ENCODE data around the gene ENTREP1.
A peak's percentile ranks its signal among the peaks of the same experiment; 100 is the strongest.
"Not testable (repeated sequence)": the region's sequence is repeated elsewhere in the genome, so short reads cannot be mapped to it uniquely, and the experiment has no call there.

The ENTREP1 gene

DNA sequence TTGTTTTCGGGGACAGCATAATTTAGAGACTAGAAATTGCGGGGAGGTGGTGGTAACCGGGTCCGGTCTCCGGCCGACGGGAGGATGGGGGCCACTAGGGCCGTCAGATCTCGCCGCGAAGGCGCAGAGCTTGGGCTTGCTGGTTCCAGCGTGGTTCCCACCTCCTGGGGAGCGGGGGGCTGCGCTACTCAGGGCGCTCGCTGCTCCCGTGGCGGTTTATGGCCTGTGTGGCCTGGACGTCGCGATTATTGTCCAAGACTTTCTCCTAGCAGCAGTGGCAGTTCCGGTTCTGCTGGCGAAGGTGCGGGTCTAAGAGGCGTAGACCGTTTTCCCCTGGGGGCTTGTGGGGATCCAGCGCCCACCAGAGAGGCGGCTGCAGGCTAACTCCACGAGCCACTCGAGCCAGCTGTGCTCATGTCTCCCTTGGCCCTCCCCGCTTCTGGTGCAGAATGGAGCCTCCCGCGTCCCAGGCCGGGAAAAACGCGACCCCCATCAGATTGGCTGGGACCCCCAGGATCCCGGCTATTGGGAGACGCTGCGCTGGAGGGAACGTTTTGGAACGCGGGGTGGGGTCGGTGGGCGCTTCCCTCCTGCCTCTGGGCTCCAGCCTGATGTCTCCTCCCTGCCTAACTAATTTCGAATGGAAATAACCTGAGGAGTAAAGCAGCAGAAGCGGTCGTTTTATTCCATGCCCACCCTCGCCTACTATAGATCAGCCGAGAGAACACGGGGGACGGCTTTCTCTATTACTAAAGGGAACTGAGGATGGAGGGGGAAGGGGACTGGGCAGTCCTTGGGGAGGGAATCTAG, 87.1 kb downstream of the ENTREP1 start:
- no peak for DNase-seq

DNA sequence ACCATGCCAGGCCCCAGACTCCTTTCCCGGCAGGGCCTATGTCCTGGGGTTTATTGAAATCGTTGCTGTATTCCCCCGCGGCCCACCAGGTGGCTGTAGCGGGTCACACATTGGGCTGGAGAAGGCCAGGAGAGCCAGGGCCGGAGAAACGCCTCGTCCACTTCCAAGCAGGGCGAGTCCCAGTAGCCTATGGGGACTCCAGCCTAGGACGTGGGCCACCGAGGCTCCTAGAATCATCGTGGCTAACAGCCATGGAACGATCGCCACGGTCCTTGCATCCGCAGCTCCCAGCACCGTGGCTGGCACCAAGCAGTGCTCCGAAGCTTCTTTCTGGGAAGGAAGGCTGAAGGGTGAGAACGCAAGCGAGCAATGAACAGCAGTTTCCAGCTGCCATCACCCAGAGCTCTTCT, 87.7 kb downstream of the ENTREP1 start:
- peak in 1 of 2 experiments; percentile 28 for DNase-seq

DNA sequence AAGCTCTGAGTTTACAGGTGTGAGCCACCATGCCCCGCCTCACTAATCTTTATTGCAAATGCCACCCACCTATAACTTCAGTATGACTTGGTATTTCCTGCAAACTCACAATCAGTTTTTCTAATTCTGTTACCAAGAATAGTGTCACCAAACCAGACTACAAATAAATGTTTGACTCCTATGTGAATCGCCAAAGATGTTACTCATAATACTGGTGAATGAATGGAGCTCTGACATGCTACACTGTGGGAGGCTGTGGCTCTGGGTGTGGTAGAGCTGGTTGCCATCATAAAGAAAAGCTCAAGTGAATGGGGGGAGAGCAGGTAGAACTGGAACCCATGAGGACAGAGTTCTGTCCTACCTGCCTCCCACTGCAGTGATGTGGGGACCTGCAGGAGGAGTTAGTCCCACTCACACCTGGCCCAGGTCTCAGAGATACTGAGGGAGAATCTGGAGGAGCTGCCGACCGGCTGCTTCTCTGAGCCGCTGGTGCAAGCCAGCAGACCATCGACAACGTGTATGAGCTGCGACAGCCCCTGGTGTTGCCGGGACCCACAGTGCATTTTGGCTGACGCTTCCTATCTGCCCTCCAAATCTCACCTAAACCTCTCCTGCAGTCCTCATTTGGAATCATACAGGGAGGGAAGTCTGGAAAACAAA, 95.7 kb downstream of the ENTREP1 start:
- no peak for DNase-seq

DNA sequence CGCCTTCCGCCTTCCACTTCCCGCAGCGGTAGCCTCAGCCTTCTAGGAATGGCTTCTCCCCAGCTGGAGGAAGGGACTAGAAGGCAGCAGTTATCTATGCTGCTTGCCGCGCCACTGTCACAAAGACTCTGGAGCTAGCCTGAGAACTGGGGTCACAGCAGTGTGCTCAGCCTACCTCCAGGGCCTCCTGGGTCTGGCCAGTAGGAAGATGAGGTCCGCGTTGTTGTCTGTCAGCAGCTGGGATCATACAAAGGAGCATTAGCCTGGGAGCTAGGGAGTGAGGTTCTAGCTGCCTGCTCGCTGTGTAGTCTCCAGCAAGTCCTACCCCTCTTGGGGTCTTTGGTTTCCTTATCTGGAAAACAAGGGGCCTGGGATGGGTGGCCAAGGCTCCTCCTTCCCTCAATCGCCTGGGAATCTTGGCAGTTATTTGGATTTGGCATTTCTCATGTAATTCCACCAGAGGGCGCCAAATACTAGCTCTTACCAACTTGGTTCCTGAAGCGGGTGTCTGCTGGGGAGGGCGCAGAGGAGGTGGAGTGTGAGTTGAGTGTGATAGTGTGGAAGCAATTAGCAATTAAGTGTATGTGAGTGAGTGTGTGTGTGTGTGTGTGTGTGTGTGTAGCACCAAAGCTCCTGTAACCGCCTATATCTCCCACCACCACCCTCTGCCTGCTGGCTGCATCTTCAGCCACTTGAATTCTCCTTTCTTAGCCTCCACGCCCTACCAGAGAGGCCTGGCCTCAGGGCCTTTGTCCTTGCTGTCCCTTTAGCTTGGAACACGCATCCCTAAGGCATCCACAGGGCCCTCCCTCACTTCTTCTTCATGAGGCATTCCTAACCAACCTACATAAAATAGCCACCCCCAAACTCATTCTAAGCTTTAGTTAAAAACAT, 97.1 kb downstream of the ENTREP1 start:
- peak; percentile 35 to 50 for DNase-seq

DNA sequence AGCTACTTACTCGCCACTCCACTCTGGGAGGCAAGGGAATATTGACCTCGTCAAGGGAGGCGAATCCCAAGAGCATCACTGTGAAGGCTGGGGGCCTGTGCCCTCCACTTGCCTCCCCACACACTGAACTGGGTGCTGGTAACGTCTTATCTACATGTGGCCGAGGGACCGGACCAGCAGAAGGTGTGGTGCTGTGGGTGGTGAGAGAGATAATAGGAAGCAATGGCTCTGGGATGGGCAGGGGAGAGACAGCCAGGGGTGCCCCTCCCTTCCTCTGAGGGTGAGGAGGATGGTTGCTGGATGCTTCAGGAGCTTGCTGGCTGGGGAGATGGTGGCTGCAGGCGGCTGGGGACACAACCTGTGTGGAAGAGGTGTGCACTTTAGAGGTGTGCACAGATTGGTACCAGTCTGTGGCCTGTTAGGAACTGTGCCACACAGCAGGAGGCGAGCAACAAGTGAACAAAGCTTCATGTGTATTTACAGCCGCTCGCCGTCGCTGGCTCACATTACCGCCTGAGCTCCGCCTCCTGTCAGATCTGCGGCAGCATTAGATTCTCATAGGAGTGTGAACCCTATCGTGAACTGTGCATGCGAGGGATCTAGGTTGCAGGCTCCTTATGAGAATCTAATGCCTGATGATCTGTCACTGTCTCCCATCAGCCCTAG, 100.3 kb downstream of the ENTREP1 start:
- no peak for DNase-seq

DNA sequence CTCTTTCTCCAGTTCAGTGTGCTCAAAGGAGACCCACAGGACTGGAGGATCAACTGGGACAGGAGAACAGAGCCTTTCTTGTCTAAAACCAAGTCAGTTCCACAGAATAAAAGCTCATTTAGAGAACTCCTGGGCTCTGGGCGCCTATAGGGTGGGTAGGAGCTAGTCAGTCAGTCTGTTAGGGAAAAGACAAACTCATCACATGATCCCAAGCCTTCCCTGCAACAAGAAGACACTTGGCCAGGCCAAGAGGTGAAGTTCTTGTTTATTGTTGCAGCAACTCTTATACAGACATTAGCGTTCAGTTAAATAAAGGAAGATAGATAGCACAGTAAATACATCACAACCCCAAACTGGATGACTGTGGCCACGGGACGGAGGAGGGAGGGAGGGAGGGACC, 102.3 kb downstream of the ENTREP1 start:
- DNase-seq, result no peak

DNA sequence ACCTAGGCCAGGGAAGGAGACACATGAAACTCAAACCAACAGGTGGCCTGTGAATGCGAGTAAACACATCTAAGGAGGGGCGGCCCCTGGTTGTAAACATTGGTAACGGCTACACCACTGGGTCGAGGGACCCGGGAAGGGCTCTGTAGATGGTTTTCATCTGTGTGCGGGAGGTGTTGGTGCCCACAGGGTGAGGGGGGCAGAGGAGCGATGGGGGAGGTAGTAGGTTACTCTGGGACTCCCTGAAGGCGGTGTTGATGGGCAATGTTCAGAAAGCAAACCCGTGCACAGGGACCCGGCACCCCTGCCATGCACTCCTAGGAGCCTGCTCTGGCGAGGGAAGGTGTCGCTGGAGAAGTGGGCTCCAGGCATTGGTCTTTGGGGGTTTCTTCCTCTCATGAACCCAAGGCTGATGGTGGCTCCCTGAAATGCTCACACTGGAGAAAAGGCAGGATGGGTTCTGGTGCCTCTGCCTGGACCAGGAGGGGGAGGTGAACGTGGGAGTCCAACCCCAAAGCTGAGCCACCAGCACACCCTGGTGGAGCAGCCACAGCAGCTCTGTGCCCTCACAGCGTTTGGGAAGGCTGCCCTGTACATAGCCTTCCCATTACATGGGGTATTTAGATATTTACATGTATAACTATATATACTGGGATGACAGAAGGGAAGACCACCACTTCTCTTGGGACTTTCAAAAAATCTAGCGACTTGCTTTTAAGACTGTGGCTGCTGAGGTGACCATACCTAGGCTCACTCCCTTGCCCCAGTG, 103.2 kb downstream of the ENTREP1 start:
- DNase-seq, result no peak

DNA sequence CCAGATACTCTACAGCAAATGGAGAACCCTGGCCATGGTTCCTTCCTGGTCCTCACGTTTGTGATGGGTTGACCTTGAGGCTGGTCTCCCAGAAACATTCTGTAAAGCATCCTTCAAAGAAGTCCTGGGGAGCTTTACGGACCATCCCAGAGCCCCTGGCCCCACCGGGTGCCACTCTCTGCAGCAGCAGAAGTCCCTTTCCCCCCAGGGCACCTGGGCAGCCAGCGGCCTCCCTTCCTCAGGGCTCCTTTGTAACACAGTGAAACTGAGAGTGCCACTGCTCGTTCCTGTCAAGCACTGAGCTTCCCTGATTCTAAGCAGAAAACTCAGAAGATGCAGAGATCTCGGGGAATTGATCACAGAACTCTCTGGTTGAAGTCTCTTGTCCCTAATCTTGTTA, 104.3 kb downstream of the ENTREP1 start:
- no peak for DNase-seq

DNA sequence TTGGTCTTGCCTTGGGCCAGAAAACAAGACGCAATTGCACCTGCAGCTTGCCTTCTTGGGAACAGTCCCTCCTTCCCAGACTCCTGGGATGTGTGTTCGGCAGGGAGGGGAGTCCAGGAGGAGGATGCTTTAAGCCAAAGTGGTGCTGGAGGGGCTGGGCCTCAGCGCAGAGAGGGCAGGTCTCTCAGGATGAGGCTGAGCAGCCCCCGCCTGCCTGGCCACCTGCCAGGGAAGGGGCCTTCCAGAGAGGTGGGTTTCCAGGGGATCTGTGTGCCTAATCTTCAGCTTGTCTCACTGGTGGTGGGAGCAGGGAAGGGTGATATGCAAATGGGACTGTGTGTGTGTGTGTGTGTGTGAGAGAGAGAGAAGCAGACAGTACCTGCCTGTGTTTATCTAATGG, 105.2 kb downstream of the ENTREP1 start:
- DNase-seq, result no peak

DNA sequence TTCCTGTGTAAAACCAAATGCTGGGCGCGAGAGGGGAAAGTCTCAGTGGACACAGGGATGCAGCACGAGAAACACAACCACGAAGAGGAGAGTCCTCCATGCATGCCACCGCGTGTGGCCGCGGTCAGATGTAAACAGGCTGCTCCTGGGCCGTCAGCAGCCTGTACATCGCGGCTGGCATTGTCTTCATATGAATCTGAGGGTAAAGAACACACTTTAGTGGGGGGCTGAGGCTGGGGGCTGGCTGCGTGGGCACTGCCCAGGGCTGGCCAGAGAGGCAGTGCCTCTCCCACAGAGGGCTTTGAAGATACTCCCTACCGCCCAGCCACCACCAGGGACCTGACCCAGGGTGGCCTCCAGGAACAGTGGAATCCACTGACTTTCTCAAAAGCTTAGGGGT, 106.2 kb downstream of the ENTREP1 start:
- DNase-seq, result no peak

DNA sequence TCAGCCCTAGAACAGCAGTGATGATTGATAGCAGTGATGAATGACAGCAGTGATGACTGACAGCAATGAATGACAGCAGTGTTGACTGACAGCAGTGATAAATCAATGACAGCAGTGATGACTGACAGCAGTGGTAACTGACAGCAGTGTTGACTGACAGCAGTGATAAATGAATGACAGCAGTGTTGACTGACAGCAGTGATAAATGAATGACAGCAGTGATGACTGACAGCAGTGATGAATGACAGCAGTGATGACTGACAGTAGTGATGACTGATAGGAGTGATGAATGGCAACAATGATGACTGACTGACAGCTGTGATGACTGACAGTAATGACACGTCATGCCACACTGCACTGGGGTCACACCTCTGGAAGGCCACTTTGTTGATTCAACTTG, 106.8 kb downstream of the ENTREP1 start:
- DNase-seq, result no peak

DNA sequence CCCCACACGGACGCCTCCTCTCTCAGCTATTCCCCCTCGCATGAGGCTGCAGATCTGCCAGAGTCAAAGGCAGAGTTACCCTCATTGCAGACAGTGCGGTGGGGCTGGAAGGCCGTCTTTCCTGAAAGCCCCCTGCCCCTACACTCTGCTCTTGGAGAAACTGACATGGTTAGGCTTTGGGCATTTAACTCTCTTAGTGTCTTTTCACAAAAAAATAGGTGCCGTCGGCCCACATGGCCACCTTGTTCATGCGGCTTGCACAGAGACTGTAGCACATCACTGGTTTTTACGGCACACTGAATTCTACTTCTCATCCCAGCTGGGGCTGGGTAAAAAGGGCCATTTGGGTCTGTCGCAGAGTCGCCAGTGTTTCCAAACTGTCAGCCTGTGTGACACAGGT, 107.6 kb downstream of the ENTREP1 start:
- DNase-seq, result no peak

DNA sequence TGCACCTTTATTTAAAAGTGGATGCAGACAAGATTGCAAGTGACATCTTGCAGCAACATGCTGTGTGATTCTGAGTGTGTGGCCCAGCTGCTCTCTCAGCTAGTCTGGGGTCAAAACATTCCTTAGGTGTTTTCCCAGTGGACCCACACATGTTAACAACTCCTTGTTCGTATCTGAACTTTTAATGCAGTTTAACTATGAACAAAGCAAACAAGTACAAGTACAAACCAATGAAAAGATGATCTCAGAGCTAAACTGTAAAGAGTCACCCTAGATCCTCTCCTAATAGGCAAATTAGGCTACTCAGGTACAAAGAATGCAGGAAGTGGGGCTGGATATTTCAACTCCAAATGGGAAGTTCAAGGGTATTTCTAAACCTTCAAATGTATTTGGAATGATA, 108.4 kb downstream of the ENTREP1 start:
- no peak for DNase-seq

DNA sequence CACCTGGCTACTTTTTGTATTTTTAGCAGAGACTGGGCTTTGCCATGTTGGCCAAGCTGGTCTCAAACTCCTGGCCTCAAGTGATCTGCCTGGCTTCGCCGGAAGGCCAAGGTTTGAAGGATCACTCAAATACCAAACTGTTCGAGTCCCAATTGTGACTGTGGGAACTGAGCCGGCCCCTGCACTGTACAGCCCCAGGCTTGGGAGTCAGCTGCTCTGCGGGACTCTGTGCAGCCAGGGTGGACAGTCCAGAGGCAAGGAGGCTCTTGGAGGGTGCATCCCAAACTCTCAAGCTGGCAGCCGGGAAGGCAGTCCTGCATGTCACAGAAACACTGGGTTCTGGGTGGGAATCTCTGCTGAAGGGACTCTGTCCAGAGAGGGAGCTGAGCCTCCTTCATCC, 109.0 kb downstream of the ENTREP1 start:
- no peak for DNase-seq

DNA sequence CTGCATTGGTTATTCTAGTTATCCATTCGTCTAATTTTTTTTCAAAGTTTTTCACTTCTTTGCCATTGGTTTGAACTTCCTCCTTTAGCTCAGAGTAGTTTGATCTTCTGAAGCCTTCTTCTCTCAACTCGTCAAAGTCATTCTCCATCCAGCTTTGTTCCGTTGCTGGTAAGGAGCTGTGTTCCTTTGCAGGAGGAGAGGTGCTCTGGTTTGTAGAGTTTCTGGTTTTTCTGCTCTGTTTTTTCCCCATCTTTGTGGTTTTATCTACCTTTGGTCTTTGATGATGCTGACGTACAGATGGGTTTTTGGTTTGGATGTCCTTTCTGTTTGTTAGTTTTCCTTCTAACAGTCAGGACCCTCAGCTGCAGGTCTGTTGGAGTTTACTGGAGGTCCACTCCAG, 114.6 kb downstream of the ENTREP1 start:
- not testable (repeated sequence) for DNase-seq

DNA sequence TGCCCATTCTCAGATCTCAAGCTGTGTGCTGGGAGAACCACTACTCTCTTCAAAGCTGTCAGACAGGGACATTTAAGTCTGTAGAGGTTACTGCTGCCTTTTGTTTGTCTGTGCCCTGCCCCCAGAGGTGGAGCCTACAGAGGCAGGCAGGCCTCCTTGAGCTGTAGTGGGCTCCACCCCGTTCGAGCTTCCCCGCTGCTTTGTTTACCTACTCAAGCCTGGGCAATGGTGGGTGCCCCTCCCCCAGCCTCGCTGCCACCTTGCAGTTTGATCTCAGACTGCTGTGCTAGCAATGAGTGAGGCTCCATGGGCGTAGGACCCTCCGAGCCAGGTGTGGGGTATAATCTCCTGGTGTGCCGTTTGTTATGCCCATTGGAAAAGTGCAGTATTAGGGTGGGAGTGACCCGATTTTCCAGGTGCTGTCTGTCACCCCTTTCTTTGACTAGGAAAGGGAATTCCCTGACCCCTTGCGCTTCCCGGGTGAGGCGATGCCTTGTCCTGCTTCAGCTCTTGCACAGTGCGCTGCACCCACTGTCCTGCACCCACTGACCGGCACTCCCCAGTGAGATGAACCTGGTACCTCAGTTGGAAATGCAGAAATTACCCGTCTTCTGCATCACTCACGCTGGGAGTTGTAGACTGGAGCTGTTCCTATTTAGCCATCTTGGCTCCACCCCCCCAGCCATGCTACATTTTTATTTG, 115.4 kb downstream of the ENTREP1 start:
- DNase-seq, result not testable (repeated sequence)
